Myocyte (in vitro differentiated cells): ENCODE measurements around the gene UVSSA. TPM values are rescaled to one million over a fixed set of nuclear protein-coding genes. Genes with fewer than 3 reads are reported as not detected.

Source experiments
- DNase-seq: peaks from one replicate; pipeline ENCODE4 v3.0.0-alpha.2; 2012; ENCODE audit warnings: low read depth
- total RNA-seq: library from RNA; depleted of rRNA; stranded (reverse); fragments of >200 nt; gene quantifications from 2 replicates; pipeline ENCODE4 v1.2.3, GENCODE V29; 2014

UVSSA gene
- total RNA-seq, 1 donor from 2014 or later, result 7.9 TPM

DNA sequence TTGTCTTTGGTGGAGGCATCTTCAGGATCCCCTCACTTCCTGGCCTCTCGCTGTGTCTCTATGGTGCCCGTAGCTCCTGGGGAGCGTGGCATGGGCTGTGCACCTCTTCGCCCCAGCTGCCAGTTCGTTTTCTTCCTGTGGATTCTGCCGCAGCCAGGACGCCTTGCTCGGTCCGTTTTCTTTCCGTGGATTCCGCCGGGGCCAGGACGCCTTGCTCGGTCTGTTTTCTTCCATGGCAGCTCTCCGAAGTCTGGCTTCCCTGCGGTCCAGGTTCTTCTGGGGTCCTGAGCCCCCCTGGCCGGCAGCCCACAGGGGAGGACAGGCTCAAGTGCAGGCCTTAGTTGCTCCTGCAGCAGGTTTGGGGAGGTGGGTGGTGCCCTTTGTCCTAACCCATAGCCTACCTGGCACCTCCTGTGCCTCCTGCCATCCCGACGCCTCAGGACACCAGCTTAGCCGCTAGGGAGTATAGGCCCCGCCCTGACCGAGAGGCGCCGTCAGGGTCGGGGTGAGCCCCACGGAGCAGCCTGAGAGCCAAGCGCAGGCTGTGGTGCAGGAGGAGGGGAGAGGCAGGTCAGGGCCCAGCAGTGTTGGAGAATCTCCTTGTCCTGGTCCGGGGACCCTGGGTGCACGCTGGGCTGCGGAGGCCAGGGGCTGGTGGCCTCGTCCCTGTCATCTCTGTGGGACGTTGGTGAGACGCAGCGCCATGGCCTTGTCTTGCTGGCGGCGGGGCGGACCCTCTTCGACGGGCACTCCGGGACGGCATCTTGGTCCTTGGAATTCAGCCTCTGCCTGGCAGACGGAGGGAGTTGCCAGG lies 27.1 kb downstream of the UVSSA start:
- DNase-seq, result no peak

DNA sequence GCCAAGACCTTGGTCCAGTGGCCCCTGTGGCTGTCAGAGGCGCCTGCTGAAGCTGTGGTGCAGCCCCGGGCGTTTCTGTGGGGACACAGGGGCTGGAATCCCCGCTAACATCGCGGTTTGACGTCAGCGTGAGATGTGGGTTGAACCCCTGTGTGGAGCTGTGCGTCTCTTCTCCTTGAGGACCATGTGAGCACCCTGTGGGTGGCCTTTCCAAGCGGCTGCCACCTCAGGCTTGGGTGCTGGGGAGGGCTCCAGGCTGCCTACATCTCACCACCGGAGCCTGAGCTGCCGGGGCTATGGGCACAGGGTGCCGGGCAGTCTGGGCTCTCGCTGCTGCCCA lies 27.7 kb downstream of the UVSSA start:
- no peak for DNase-seq

DNA sequence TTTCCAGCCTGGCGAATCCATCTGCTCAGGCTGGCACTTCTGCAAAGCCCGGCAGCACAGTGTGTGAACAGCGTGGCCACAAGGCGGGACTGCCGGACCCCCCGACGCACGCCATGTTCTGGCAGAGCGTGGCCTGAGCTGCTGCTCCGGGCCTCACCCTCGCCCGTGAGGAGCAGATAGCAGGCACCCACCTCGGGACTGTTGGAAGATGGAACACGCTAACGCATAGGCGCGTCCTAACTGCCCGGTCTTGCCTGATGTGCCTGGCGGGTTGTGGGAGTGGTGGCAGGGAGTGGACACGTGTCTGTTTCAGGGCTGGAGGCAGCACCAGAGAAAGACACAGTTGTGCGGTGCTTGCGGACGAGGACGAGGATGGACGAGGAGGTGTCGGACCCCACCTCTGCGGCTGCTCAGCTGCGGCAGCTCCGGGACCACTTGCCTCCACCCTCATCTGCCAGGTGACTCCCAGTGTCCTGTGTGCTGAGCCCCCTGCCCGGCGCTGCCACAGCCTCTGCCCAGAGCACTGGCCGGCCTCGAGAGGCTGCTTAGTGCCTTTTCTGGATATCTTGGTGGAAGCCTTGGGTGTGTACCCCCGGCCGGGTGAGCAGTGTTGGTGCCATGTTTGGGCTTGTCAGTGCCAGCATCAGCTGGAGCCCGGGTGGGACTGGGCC lies 28.2 kb downstream of the UVSSA start:
- DNase-seq, result no peak

GRCh38 chr4:1375761-1376322 lies 28.8 kb downstream of the UVSSA start:
- DNase-seq, result no peak

- no peak for DNase-seq
These were observed 29.4 kb downstream of the UVSSA start for GRCh38 chr4:1376391-1376840.

GRCh38 chr4:1376841-1377605 lies 30.0 kb downstream of the UVSSA start:
- DNase-seq, result peak; percentile 59

- no peak for DNase-seq
These were observed 30.7 kb downstream of the UVSSA start for GRCh38 chr4:1377606-1378261.

- no peak for DNase-seq
These were observed 31.7 kb downstream of the UVSSA start for GRCh38 chr4:1378559-1379231.

- no peak for DNase-seq
These were observed 32.4 kb downstream of the UVSSA start for GRCh38 chr4:1379351-1379781.

DNA sequence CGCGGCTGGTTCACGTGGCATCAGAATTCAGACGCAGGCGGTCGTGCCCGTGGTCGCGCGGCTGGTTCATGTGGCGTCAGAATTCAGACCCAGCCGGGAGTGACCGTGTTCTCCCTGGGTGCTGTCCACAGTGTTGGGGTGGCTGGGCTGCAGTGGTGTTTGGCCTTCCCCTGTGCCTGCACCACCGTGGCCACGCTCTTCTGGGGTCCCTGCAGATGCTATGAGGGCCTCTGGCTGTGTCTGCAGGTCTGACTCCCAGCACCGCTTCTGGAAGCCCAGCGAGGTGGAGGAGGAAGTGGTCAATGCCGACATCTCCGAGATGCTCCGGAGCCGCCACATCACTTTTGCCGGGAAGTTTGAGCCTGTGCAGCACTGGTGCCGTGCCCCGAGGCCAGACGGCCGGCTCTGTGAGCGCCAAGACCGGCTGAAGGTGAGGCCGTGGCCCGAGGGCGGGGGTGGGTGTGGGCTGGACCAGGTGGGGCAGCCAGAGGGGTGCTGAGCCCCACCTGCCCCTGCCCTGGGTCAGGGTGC lies 32.9 kb downstream of the UVSSA start:
- no peak for DNase-seq

DNA sequence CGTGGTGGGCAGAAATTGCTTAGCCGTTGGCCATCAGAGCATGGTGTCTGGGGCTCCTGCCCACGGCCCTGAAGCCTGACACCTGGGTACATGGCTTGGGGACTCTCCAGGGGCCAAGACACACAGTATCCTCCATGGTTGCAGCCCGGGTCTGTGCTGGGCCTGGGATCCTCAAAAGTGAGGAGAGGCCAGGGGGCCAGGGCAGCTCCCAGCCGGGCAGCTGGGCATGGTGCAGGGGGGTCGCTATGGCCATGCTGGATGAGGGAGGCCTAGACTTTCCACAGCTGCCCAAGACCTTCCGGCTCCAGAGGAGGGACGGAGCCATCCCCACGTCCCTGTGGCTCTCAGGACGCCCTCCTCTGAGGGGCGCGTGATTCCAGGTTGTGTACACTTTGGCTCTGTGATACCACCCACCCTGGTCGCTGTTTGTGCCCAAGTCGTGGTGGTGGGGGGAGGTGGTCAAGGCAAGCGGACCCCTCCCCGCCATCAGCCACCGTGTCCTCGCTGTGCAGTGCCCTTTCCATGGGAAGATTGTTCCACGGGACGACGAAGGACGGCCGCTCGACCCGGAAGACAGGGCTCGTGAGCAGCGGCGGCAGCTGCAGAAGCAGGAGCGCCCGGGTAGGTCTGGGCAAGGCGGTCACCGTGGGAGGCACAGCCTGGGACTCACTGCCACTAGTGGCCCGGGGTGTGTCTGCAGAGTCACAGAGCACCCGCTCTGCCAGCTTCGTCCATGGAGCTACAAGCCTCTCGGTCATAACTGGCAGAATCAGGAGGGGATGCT lies 33.6 kb downstream of the UVSSA start:
- no peak for DNase-seq

DNA sequence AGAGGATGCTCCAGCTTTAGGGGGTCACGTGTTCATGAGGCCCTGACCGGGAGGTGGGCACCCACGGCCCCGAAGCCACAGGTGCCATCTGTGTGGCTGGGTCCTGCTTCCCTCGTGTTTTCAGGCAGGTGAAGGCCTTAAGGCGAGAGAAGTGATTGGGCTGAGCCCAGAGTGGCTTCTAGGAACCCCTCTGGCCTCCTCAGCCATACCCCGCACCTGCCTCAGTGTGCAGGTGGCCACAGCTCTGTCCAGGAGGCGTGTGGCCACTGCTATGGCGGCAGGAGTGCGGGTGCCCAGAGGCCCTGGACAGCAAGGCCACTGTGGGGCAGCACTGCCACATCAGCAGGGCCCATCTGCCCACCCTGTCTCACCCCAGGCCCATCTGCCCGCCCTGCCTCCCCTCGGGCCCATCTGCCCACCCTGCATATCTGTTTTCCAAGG lies 34.2 kb downstream of the UVSSA start:
- no peak for DNase-seq

GRCh38 chr4:1381944-1382541 lies 35.0 kb downstream of the UVSSA start:
- DNase-seq, result no peak

DNA sequence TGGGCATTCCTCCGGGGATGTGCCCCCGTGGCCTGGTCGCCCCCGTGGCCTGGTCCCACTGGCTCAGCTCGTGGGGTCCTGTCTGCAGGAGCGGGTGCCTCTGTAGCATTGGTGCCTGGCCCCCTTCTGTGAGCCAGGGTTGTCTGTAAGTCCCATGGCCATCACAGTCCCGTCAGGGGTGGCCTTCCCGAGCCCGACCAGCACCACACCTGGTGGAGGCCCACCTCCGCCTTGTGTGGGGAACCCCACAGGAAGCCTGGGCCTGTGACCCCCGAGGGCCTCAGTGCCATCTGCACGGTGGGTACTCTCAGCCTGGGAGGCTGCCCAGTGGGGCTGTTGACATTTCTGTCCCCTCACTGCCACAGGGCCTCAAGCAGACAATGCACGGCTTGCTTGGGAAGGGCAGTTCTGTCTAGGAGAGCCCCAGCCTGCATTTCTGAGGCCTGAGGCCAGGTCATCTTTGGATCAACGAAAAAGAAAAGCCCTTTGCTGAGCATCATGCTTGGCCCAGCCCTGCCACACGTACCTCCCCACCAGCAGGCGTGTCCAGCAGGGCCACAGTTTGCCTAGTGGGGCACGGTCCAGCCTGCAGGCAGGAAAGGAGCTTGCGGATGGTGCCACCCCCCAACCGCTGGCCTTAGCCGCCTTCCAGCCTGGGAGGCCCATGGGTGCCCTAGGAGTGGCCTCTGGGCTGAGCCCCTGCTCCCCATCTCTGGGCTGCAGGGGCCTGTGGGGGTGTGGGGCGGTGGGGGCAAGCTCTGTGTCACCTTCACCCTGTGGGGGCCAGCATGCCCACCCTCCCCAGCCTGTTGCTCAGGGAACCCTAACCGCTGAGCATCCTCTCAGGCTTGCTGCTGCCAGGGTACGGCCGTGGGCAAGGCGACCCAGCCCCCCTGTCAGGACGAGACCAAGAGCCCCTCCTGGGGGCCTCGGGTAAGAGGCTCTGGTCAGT lies 36.0 kb downstream of the UVSSA start:
- DNase-seq, result no peak

DNA sequence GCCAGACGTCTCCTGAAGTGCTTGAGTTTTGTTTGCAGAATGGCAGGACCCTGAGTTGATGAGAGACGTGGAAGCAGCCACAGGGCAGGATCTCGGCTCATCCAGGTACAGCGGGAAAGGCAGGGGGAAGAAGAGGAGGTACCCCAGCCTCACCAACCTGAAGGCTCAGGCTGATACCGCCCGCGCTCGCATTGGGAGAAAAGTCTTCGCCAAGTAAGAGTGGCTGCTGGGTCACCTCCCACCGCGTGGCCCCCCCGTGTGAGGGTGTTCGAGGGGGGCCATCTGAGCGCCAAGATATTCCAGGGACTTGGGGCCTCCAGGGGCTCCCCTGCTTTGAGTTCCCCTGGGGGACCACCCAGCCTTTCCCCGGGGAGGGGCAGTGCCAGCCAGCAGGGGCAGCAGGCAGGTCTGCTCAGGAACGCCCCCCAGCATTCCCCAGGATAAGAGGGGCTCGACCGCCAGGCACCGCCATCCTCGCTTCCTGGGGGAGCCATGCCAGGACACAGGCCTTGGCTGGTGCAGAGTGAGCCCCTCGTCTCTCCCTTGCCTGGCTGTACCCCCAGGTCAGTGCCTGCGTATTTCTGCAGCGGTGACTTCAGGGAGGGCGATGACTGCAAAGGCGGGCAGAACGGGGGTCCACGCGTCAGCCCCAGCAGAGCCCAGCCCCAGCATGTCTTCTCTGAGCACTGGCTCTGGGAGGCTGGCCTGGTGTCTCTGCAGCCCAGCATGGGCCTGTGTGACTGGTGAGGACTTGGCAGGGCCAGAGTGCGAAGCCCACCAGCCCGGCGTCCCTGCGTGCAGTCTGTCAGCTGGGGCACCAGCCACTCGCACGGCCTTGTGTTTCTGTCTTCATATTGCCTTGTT lies 37.0 kb downstream of the UVSSA start:
- no peak for DNase-seq

DNA sequence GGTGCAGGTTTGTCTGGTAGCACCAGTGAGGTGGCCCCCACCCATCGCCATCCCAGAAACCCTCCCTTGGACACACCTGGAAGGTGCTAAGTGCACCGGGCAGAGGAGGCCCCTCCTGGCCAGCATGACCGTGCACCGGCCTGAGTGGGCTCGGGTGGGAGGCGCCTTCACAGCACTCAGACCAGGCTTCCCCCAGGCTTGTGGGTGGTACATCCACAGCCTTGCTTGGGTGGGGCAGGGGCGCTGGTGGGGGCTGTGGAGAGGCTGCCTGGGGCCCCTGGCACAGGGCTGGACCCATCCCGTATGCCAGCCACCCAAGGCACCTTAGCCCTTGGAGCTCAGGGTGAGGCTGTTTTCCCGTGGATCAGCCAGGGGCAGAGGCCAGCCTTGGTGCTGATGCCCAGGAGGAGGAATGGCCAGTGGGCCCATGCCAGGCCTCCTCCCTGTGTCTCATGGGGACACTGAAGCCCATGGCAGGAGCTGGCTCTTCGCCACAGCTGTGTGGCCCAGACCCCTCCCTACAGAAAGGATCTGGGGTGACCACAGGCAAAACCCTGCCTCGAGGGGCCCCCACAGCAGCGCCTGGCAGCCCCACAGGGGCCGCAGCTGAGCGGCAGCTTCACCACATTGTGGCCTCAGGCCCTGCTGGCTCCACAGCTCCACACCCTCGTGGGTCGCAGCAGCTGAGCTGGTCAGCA lies 37.8 kb downstream of the UVSSA start:
- DNase-seq, result peak; percentile 68
